ENCODE results near the gene FLT4. TPM values are rescaled to one million over a fixed set of nuclear protein-coding genes. Genes with fewer than 3 reads are reported as not detected.

Gene FLT4
- polyA plus RNA-seq, 4 donors, result 0.22 to 15.8 (median 3.0) TPM

DNA sequence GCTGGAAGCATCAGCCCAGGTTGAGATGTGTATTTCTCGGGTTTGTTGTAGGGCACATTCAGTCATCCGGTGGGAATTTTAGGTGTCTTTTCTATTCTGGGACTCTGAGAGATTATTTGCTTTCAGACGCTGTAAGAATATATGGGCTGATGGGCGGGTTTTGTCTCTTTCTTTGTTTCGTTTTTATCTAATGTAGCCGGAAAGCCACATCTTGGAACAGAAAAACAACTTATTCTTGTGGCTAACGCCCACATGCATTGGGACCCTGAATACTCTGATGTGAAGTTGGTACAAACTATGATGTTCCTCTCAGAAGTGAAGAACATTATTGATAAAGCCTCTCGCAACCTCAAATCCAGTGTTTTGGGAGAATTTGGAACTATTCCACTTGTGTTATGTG, 80.5 kb downstream of the FLT4 start:
- no peak overlapping the region for H3K27ac ChIP-seq (ENCODE audit: low read depth in 1 of 3, low read length in 2 of 3)
- no peaks in the 10 kb centered on the region for H3K4me1 ChIP-seq (ENCODE audit: control insufficient read depth in 3 of 3, insufficient read depth in 2 of 3, low read depth in 1 of 3, low read length in 2 of 3)
- no peak for FAIRE-seq
- no peak for DNase-seq
- no peaks in the 10 kb centered on the region for H3K9me3 ChIP-seq (ENCODE audit: control insufficient read depth in 2 of 2, insufficient read depth in 1 of 2, low read depth in 1 of 2, low read length in 1 of 2)
- H3K4me3 ChIP-seq (ENCODE audit: low read depth in 1 of 3, low read length in 3 of 3), result no peak overlapping the region
- peaks cover 8 to 28% (median 19%) of the 10 kb centered on the region in 3 donors for H3K36me3 ChIP-seq (ENCODE audit: control insufficient read depth in 3 of 3, insufficient read depth in 2 of 3, low read depth in 1 of 3, low read length in 3 of 3)
- H3K27me3 ChIP-seq (ENCODE audit: control insufficient read depth in 3 of 3, insufficient read depth in 3 of 3, low read length in 3 of 3), result no peaks in the 10 kb centered on the region
- WGBS, 3 donors, result 75 to 81% (median 80%) methylated on average over 8 of the region's 8 CpGs

DNA sequence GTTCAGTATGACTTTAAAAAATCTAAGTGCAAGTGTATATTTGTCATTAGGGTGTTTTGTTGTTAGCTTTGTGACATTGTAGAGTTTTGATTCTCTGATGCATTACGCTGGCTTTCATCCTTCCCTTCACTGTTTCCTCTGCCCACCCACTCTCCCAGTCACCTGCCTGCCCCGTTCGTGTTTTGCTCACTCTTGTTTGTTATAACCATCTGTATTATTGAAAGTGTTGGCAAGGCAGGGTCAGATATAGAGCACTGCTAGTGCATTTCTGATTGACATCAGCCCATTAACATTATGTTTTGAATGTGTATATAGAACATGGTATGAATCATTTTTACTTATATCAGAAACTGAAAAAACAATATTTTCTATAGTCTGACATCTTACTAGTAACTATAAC, 85.4 kb downstream of the FLT4 start:
- DNase-seq (no peak), FAIRE-seq (no peak)
- WGBS, 3 donors, result 80 to 88% (median 80%) methylated on average over 3 of the region's 3 CpGs
- Histone ChIP-seq H3K27ac (ENCODE audit: low read depth in 1 of 3, low read length in 2 of 3) (no peak overlapping the region), H3K36me3 (ENCODE audit: control insufficient read depth in 3 of 3, insufficient read depth in 2 of 3, low read depth in 1 of 3, low read length in 3 of 3) (peaks cover 4 to 16% (median 12%) of the 10 kb centered on the region in 3 donors), H3K9me3 (ENCODE audit: control insufficient read depth in 2 of 2, insufficient read depth in 1 of 2, low read depth in 1 of 2, low read length in 1 of 2) (no peaks in the 10 kb centered on the region), H3K4me1 (ENCODE audit: control insufficient read depth in 3 of 3, insufficient read depth in 2 of 3, low read depth in 1 of 3, low read length in 2 of 3) (no peaks in the 10 kb centered on the region), H3K4me3 (ENCODE audit: low read depth in 1 of 3, low read length in 3 of 3) (no peak overlapping the region), H3K27me3 (ENCODE audit: control insufficient read depth in 3 of 3, insufficient read depth in 3 of 3, low read length in 3 of 3) (no peaks in the 10 kb centered on the region)

DNA sequence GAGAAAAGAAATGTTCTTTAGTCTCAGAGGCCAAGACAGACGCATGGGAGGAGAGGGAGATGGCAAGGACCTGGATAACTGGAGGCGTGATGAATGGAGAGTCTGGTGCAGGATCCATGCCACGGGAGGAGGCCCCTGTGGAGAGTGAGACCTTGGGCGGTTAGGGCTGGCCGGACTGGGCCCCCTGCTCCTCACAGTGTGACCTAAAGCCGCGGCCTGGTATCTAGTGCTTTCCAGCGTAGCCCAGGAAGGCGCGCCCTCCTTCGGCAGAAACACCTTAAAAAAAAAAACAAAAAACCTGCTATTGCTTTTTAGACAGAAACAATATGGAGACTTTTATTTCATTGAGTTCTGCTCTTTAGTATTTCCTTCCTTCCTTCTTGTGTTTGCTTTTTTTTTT, 91.2 kb downstream of the FLT4 start:
- Histone ChIP-seq H3K4me3 (ENCODE audit: low read depth in 1 of 3, low read length in 3 of 3) (no peak overlapping the region), H3K4me1 (ENCODE audit: control insufficient read depth in 3 of 3, insufficient read depth in 2 of 3, low read depth in 1 of 3, low read length in 2 of 3) (no peaks in the 10 kb centered on the region), H3K27me3 (ENCODE audit: control insufficient read depth in 3 of 3, insufficient read depth in 3 of 3, low read length in 3 of 3) (no peaks in the 10 kb centered on the region), H3K27ac (ENCODE audit: low read depth in 1 of 3, low read length in 2 of 3) (no peak overlapping the region), H3K9me3 (ENCODE audit: control insufficient read depth in 2 of 2, insufficient read depth in 1 of 2, low read depth in 1 of 2, low read length in 1 of 2) (no peaks in the 10 kb centered on the region), H3K36me3 (ENCODE audit: control insufficient read depth in 3 of 3, insufficient read depth in 2 of 3, low read depth in 1 of 3, low read length in 3 of 3) (peaks cover 2 to 21% (median 10%) of the 10 kb centered on the region in 3 donors)
- DNase-seq (no peak), FAIRE-seq (no peak)
- WGBS, 3 donors, result 92 to 96% (median 94%) methylated on average over 11 of the region's 11 CpGs

DNA sequence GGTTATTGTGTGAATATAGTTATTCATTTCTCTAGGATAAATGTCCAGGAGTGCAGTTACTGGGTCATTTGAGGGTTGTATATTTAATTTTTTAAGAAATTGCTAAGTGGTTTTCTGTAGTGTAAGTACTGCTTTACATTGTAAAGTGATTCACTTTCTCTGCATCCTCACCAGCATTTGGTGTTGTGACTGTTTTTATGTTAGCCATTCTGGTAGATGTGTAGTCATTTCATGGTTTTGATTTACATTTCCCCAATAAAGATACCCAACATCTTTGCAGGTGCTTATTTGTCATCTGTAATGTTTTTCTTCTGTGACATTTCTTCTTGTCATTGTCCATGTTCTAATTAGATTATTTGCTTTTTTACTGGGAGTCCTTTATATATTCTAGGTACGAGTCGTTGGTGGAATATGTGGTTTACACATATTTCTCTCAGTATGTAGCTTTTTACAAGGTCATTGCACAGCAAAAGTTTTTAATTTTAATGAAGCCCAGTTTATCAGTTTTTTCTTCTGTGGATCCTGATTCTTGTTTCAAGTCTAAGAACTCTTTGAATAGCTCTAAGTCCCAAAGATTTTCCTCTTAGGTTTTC, 92.1 kb downstream of the FLT4 start:
- peaks cover 2 to 24% (median 8%) of the 10 kb centered on the region in 3 donors for H3K36me3 ChIP-seq (ENCODE audit: control insufficient read depth in 3 of 3, insufficient read depth in 2 of 3, low read depth in 1 of 3, low read length in 3 of 3)
- FAIRE-seq, result no peak
- no peaks in the 10 kb centered on the region for H3K27me3 ChIP-seq (ENCODE audit: control insufficient read depth in 3 of 3, insufficient read depth in 3 of 3, low read length in 3 of 3)
- H3K9me3 ChIP-seq (ENCODE audit: control insufficient read depth in 2 of 2, insufficient read depth in 1 of 2, low read depth in 1 of 2, low read length in 1 of 2), result no peaks in the 10 kb centered on the region
- no peak overlapping the region for H3K27ac ChIP-seq (ENCODE audit: low read depth in 1 of 3, low read length in 2 of 3)
- no peak overlapping the region for H3K4me3 ChIP-seq (ENCODE audit: low read depth in 1 of 3, low read length in 3 of 3)
- no peaks in the 10 kb centered on the region for H3K4me1 ChIP-seq (ENCODE audit: control insufficient read depth in 3 of 3, insufficient read depth in 2 of 3, low read depth in 1 of 3, low read length in 2 of 3)
- DNase-seq, result no peak
- WGBS, 3 donors, result 84 to 91% (median 86%) methylated on average over 2 of the region's 2 CpGs

DNA sequence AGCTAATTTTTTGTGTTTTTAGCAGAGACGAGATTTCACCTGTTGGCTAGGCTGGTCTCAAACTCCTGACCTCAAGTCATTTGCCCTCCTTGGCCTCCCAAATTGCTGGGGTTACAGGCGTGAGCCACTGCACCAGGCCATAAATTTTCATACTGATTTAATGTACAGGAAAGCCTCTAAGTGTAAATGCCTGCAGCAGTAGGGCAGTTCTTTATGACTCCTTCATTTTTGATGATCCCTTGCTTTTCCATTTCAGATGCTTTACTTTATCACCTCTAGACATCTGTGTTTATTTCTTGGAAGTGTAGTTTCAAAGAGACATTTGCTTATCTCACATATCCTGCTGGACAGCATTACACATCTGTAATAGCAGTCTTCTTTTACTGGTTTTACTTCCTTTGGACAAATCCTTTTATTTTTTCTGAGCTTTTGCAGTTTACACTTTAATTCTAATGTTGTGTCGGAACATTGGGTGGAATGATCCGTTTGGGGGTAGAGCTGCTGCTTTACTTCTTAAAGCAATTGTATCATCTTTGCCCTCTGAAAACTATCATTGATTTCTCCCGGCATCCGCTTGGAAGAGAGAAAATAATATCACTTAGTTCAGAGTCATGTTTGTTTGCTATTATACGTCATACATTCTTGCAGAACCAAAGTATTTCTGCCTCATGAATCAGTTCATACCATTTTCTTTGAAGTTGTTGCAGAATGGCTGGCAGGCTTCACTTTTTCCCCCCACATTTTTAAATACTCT, 94.1 kb downstream of the FLT4 start:
- Histone ChIP-seq H3K36me3 (ENCODE audit: control insufficient read depth in 3 of 3, insufficient read depth in 2 of 3, low read depth in 1 of 3, low read length in 3 of 3) (peaks cover 4 to 26% (median 8%) of the 10 kb centered on the region in 3 donors), H3K27ac (ENCODE audit: low read depth in 1 of 3, low read length in 2 of 3) (no peak overlapping the region), H3K27me3 (ENCODE audit: control insufficient read depth in 3 of 3, insufficient read depth in 3 of 3, low read length in 3 of 3) (no peaks in the 10 kb centered on the region), H3K4me3 (ENCODE audit: low read depth in 1 of 3, low read length in 3 of 3) (no peak overlapping the region), H3K9me3 (ENCODE audit: control insufficient read depth in 2 of 2, insufficient read depth in 1 of 2, low read depth in 1 of 2, low read length in 1 of 2) (no peaks in the 10 kb centered on the region), H3K4me1 (ENCODE audit: control insufficient read depth in 3 of 3, insufficient read depth in 2 of 3, low read depth in 1 of 3, low read length in 2 of 3) (no peaks in the 10 kb centered on the region)
- no peak for FAIRE-seq
- WGBS, 3 donors, result 88 to 91% (median 90%) methylated on average over 7 of the region's 7 CpGs
- DNase-seq, result no peak

DNA sequence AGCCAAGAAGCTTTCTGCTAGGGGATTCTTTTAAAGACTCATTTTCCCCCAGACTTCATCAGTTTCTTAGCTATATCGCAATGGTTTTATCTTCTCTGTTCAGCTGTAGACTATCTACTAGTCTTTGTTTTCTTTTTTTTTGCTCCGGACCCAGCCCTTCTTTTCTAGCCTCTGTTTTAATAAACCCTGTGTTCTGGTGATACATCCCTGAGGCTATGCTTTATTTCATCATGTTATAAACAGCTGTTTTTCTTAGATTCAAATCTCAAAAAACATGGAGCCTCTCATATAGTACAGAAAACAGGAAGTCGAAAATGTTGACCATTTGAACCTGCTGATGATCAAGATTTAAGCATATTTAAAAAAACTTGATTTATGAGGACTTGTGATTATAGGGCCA, 95.9 kb downstream of the FLT4 start:
- H3K27ac ChIP-seq (ENCODE audit: low read depth in 1 of 3, low read length in 2 of 3), result no peak overlapping the region
- H3K36me3 ChIP-seq (ENCODE audit: control insufficient read depth in 3 of 3, insufficient read depth in 2 of 3, low read depth in 1 of 3, low read length in 3 of 3), result peaks cover 4 to 31% (median 8%) of the 10 kb centered on the region in 3 donors
- FAIRE-seq, result no peak
- 92 to 95% (median 93%) methylated on average over 3 of the region's 3 CpGs for WGBS, 3 donors
- H3K27me3 ChIP-seq (ENCODE audit: control insufficient read depth in 3 of 3, insufficient read depth in 3 of 3, low read length in 3 of 3), result no peaks in the 10 kb centered on the region
- peaks cover 0 to 3% (median 0%) of the 10 kb centered on the region in 3 donors for H3K4me1 ChIP-seq (ENCODE audit: control insufficient read depth in 3 of 3, insufficient read depth in 2 of 3, low read depth in 1 of 3, low read length in 2 of 3)
- DNase-seq, result no peak
- H3K4me3 ChIP-seq (ENCODE audit: low read depth in 1 of 3, low read length in 3 of 3), result no peak overlapping the region
- no peaks in the 10 kb centered on the region for H3K9me3 ChIP-seq (ENCODE audit: control insufficient read depth in 2 of 2, insufficient read depth in 1 of 2, low read depth in 1 of 2, low read length in 1 of 2)

Other genes starting within 250 kb of the FLT4 start
- gene CNOT6, start 155.2 kb downstream of the FLT4 start, polyA plus RNA-seq, result 10 to 100 TPM in 3 of 4 donors, 1 to 10 TPM in 1; 9.5 to 30.7 (median 14.5) TPM
- gene SCGB3A1, start 58.1 kb downstream of the FLT4 start, polyA plus RNA-seq, result under 1 TPM in 2 of 4 donors, not detected in 2; 0.22 to 0.90 TPM
- gene OR2Y1, start 90.5 kb upstream of the FLT4 start, polyA plus RNA-seq, result not detected
- gene MGAT1, start 153.2 kb upstream of the FLT4 start, polyA plus RNA-seq, result 100 to 1,000 TPM in 2 of 4 donors, 10 to 100 TPM in 2; 52.3 to 125 (median 89.2) TPM
- gene ZFP62, start 211.7 kb upstream of the FLT4 start, polyA plus RNA-seq, result 10 to 100 TPM in 3 of 4 donors, 1 to 10 TPM in 1; 8.7 to 57.2 (median 16.2) TPM
- 100 to 1,000 TPM in 2 of 4 donors, 10 to 100 TPM in 2; 53.8 to 192 (median 84.5) TPM for gene BTNL8, start 249.6 kb upstream of the FLT4 start, polyA plus RNA-seq

Measured in small intestine (tissue), 7 donors.